GM19238 (cell line): ENCODE results near the gene LDAF1.
"Not testable (repeated sequence)": the region's sequence is repeated elsewhere in the genome, so short reads cannot be mapped to it uniquely, and the experiment has no call there.

Source experiments
- DNase-seq: peaks from one replicate; pipeline ENCODE4 v3.0.0; 2011; ENCODE audit warnings: low spot score; ENCODE audit not compliant: insufficient read length

LDAF1 gene

DNA sequence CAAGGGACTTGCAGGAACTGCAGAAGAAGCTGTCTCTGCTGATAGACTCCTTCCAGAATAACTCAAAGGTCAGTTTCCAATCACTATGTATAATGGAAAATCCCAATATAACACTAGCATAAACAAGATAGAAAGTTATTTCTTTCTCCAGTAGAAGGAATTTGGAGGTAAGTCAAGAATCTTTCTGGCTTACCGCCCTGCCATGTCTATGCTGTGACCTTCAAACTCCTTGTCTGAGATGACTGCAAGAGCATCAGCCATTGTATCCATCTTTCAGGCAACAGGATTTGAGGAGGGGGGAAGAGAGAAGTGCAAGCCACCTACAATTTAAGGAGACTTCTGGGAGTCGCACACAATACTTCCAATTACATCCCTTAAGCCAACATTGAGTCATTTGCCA, 2.7 kb downstream of the LDAF1 start:
- no peak for DNase-seq

DNA sequence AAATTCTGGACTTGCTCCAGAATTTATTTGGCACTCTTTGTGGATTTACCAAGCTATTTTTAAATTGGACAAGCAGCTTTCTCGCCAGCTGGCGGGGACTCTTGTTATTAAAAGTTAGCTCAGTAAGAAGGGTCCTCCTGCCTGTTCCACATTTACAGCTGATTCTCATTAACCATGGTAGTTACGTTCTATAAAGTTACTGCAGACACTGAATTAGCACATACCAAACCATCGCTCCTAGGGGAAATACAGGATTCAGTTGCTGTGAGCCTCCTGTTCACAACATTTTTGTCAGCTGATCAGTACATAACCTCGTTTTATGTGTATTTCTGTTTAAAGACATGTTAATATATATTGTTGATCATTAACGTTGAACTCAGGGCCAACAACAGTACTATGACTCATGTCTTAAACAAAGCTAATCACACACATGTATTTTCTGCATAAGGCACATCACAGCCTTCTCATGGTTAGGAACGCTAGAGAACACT, 4.2 kb downstream of the LDAF1 start:
- DNase-seq: no peak

DNA sequence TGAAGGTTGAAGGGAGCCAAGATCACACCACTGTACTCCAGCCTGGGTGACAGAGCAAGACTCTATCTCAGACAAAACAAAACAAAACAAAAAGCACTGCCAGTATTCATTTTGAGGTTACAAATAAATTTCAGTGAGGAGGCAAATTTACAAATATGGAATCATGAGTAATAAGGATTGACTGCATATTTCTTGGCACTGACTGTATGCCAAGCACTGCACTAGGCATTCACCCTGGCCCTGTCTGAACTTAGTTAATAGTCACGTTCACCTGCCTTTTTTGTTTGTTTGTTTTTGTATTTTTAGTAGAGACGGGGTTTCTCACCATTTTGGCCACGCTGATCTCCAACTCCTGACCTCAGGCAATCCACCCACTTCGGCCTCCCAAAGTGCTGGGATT, 5.1 kb downstream of the LDAF1 start:
- DNase-seq: no peak

DNA sequence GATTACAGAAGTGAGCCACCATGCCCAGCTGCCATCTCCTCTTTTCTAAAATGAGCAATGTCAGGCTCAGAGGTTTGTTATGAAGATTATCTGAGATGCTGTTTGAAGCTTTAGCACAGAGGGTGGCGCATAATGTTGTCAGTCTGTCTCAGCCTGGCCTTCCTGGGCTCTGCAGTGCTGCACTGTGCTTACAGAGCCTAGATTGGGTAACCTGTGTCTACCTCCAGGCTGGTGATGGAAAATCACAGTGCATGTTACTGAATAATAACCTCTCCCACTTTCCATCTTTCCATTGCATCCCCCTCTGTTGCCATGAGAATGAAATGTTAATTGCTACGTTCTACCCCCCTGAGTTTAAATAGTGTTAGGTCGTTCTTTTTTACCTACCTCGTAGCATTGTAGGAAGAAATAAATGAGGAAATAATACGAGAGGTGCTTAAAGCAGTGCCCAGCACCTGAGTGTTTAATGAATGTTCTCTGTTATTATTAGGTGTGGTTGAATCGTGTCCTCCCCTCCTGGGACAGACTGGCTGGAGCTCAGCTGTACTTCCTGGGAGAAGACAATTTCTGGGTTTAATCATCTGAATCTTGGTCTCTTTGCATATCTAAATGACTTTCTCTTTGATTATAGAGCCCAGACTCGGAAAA, 6.2 kb downstream of the LDAF1 start:
- DNase-seq: no peak

DNA sequence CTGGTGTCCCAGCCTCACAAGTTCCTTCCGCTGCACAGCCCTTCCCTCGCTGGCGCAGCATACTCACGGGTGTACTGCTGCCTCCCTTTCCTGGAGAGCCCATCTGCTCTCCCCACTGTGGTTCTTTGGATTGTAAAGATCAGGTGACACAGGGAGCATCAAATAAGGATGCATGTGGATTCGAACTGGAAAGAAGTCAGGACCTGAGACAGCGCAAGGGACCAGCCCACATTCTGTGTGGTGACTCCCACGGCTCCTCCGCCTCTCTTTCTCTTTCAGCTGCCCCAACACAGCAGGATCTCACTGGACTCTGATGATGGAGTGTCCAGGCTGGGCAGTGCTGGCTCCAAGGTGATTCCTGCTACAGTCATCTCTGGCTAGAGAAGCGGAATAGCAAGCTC, 8.1 kb downstream of the LDAF1 start:
- DNase-seq: no peak

DNA sequence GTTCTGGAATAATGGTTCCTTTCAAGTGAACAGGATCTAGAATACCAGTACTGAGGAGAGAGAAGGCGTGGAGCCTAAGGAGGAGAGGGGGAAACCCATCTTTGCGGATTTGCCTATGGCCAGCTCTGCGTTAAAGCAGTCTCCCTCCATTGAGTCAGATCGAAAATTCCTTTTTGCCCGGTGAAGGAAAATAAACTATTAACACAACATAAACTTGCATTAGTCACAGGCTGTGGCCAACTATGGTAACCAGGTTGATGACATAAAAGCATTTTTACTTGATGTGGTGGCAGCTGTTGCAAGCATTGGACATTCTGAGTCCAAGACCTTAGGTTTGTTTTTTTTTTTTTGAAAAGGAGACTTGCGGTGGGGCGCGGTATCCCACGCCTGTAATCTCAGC, 8.9 kb downstream of the LDAF1 start:
- no peak for DNase-seq

DNA sequence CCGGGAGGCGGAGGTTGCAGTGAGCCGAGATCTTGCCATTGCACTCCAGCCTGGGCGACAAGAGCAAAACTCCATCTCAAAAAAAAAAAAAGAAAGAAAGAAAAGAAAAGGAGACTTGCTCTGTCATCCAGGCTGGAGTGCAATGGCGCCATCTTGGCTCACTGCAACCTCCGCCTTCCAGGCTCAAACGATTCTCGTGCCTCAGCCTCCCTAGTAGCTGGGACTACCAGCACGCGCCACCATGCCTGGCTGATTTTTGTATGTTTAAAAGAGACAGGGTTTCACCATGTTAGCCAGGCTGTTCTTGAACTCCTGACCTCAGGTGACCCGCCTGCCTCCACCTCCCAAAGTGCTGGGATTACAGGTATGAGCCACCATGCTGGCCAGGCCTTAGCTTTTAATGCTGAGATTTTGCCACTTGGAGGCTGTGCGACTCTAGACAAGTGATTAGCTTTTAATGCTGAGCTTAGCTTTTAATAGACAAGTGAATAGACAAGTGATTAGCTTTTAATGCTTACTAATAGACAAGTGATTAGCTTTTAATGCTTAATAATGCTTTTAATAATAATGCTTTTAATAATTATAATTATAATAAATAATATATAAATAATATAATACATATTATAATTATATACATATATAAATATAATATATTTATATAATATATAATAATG, 9.6 kb downstream of the LDAF1 start:
- no peak for DNase-seq

DNA sequence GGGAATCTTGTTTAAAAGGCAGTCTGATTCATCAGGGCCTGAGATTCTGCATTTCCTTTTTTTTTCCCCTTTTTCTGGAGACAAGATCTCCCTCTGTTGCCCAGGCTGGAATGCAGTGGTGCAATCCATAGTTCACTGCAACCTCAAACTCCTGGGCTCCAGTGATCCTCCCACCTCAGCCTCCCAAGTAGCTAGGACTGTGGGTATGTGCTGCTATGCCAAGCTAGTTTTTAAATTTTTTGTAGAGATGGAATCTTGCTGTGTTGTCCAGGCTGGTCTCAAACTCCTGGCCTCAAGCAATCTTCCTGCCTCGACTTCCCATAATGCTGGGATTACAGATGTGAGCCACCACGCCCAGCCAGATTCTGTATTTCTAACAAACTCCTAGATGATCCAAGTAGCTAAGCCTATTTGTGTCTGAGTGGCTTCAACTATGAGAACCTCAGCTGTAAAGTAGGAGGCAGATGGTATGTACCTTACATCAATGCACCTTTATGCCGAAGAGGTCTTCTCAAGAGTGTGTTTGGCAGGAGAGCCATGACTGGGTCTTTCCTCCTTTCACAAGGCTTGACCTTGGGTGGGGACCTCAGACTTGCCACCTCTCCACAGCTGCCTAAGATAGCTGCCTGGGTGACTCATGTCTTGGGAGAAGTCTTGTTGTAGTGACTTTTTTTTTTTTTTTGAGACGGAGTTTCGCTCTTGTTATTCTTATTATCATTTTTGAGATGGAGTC, 10.9 kb downstream of the LDAF1 start:
- no peak for DNase-seq

DNA sequence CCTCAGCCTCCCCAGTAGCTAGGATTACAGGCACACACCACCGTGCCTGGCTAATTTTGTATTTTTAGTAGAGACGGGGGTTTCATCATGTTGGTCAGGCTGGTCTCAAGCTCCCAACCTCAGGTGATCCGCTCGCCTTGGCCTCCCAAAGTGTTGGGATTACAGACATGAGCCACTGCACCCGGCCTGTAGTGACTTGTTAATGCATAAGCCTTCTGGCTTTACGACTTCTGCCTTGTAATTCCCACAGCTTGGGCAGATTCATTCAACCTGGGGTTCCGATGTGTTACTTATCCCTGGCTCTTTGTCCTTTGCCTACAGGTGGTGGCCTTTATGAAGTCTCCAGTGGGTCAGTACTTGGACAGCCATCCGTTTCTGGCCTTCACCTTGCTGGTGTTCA, 11.6 kb downstream of the LDAF1 start:
- DNase-seq: not testable (repeated sequence)

DNA sequence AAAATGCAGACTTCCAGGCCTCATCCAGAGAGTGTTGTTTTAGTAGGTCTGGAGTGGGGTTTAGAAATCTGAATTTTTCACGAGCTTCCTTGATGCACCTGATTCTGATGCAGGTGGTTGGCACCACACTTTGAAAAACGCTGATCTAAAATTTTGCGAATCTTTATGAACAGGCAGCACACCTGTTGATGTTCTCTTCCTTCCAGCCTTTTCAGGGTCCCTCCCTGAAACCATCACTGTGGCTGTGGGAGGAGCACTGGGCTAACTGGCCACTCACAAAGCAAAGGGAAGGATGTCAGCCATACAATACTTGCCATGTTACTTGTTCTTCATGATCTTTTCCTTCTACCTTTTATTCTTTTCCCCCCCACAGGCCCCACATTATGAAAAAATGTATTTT, 14.2 kb downstream of the LDAF1 start:
- no peak for DNase-seq

DNA sequence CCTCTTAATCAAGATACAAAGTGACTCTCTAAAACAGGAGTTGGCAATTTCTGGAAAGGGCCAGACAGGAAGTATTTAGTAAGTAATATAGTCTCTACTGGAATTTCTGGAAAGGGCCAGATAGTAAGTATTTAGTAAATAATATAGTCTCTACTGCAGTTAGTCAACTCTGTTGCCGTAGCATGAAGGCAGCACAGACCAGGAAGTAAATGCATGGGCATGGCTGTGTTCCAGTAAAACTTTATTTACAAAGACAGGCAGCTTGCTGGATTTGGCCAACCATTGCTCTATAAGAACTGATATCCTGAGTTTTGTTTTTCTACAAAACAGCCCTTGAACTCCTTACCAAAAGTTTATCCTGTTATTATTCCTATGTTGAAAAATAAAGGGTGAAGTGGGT, 16.9 kb downstream of the LDAF1 start:
- DNase-seq: no peak

DNA sequence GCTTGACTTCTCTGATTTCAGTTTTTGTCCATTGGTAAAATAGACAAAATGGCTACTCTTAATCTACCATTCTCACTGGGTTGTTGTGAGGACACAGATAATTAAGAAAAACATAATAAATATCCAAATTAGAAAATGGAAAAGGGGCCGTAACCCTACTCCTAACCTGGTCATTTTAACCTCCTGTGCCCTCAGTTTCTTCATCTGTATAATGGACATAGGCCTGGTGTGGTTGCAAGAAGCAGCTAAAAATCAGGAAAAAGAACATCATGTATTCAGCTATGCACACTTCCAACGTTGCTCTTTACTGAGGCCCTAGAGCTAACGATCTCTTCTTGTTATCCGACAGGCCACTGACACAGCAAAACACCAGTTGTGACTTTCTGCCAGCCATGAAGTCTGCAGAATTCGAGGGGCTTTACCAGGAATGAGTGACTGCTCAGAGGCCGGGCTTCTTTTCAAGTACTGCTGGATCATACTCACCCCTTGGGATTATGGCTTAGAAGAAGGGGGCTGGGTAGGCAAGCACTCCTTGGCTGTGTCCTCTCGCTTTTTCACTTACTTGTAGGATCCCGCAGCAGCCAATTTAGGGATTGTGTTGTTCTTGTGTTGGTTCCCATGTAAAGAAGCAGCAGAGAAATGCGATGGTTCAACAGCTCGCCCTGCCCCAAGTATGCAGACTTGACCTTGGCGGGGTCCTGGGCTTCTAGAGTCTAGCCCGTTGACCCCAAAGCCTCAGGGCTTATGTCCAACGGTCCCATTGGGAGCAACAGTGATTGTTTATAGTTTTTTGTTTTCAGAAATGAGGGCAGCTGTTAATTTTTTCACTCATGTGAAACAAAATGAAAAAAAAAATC, 20.9 kb downstream of the LDAF1 start:
- DNase-seq: no peak

DNA sequence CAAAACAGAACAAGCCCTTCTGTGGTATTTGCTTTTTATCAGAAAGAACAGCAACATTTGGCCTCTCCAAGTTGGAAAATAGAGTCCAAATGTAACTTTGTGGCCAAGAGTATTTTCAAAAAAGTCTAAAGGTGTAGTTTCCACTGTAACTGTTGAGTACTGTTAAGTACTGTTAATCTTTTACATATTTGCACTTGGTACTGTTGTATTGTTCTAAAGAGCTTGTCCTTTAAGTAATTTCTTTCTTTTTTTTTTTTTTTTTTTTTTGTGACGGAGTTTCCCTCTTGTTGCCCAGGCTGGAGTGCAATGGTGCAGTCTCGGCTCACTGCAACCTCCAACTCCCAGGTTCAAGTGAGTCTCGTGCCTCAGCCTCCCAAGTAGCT, 21.5 kb downstream of the LDAF1 start:
- no peak for DNase-seq

DNA sequence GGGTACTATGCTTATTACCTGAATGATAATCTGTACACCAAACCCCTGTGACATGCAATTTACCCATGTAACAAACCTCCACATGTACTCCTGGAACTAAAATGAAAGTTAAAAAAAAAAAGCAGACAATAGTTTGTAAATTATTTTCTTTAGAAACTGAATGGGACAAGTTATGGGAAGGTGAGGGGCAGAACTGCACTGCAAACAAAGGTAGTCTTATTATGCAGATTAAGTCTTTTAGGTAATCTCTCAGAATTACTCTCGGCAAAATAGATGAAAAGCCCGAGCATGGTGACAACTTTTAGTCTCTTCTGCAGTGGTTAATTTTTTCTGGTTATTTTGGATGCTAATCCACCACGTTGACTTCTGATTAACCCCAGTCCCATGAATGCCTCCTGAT, 25.5 kb downstream of the LDAF1 start:
- no peak for DNase-seq

DNA sequence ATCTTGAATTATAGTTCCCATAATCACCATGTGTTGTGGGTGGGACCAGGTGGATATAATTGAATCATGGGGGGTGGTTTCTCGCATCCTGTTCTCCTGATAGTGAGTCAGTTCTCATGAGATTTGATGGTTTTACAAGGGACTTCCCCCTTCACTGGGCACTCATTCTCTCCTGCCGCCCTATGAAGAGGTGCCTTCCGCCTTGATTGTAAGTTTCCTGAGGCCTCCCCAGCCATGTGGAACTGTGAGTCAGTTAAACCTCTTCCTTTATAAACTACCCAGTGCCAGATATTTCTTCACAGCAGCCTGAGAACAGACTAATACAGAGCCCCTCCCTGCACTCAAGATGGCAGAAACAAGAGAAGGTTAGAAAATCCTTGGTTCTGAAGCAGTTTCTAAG, 26.4 kb downstream of the LDAF1 start:
- no peak for DNase-seq

DNA sequence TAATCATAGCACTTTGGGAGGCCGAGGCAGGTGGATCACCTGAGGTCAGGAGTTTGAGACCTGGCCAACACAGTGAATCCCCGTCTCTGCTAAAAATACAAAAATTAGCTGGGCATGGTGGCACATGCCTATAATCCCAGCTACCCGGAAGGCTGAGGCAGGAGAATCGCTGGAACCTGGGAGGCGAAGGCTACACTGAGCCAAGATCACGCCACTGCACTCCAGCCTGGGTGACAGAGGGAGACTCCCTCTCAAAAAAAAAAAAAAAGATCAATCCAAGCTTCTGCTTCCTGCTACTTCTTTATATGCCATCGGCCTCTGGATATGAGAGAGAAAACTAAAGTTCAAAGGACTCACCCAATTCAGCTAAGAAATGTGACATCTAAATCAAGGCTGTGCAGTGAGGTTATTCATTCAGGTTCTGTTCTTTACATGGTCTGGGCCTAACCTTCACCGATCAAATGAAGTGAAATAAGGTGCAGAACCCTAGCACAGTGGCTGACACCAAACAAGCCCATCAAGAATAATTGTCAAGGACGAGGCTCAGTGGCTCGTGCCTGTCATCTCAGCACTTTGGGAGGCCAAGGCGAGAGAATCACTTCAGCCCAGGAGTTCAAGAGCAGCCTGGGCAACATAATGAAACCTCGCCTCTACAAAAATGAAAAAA, 27.3 kb downstream of the LDAF1 start:
- DNase-seq: no peak

DNA sequence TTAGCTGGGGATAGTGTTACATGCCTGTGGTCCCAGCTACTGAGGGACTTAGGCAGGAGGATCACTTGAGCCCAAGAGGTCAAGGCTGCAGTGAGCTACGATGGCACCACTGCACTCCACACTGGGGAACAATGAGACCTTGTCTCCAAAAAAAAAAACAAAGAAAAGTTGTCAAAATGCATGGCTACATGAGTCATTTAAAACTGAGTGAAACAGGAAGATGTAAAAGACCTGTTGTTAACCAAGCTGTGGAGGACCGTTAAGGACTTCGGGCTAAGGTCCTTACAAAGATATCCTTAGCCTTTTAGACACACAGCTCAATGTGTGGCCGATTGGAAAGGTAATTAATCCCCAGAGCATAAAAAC, 27.8 kb downstream of the LDAF1 start:
- no peak for DNase-seq

DNA sequence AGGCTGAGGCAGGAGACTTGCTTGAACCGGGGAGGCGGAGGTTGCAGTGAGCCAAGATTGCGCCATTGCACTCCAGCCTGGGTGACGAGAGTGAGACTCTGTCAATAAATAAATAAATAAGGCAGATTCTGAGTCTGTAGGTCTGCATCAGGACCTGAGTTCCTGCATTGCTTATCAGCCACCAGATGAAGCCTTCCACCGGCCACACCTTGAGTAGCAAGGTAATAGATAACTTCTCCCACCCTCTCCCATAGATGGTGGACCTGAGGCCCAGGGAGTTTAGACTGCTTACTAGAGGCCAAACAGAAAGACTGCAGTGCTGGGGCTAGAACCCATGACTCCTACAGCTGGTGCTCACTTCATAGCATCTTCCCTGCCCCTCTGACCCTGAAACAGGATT, 30.8 kb downstream of the LDAF1 start:
- DNase-seq: no peak

DNA sequence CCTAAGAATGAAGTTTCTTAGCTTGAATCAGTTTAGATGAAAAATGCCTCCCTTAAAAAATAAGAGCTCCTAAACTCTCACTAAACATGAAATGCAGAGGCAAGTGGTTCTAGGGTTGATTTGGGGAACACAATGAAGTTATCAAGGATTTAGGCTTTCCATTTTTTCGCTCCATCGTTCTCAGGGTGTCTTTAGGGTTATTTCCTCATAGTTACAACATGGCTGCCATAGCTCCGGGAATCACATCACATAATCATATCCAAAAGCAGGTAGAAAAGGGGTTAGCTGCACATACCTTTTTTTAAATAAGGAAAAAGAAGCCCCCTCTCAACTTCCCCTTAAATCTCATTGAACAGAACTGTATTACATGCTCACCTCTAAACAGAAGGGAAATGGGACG, 31.5 kb downstream of the LDAF1 start:
- DNase-seq: no peak

DNA sequence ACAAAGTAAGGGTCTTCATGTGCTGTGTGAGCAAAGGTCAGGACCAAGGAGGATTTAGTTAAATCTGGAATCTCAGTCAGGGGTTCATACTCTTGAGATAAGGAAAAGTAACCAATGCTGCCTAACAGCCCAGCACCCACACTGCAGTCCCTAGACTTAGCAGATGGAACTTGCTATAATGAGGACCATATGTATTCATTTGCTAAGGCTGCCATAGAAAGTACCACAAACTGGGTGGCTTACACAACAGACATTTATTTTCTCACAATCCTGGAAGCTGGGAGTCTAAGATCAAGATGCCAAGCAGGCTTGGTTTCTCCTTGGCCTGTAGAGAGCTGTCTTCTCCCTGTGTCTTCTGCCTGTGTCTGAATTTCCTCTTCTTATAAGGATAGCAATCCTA, 32.1 kb downstream of the LDAF1 start:
- no peak for DNase-seq

DNA sequence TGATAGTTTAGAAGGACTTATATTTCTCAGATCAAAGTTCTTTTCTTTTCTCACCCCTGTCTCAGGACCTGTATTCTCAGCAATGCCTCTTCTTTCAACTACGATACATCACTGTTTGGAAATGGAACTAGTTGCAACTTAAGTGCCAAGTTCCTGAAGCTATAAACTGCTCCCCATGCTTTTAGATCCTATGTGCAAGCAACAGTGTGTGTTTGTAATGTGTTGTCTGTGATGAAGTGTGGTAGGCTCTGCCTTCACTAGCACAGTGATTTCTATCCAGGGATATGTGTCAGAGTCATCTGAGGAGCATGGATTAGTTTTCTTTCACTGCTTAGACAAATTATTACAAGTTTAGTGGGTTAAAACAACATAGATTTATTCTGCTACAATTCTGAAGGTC, 34.5 kb downstream of the LDAF1 start:
- no peak for DNase-seq
